GM23248 (cell line): ENCODE data around the gene SCGB1D4. TPM values are rescaled to one million over a fixed set of nuclear protein-coding genes. Genes with fewer than 3 reads are reported as not detected.

Experiments used
- DNase-seq: peaks from one replicate; pipeline ENCODE4 v3.0.0-alpha.2; 2015
- H2AFZ ChIP-seq: fragments of 200-600 bp; sonication (generic); 2 replicates; pipeline ENCODE4 v1.6.1; 2016; ENCODE audit warnings: antibody characterized with exemption
- H3F3A ChIP-seq: fragments of 200-600 bp; sonication (generic); 2 replicates; pipeline ENCODE4 v1.6.1; 2016; ENCODE audit warnings: mild to moderate bottlenecking, antibody characterized with exemption, mixed run types; ENCODE audit not compliant: insufficient read depth
- H3K27ac ChIP-seq: fragments of 200-600 bp; sonication (generic); 2 replicates; pipeline ENCODE4 v1.5.1; 2016; ENCODE audit warnings: mild to moderate bottlenecking
- H3K27me3 ChIP-seq: fragments of 200-600 bp; sonication (generic); replicated peaks from 2 replicates; pipeline ENCODE4 v1.6.1; 2016; ENCODE audit warnings: mild to moderate bottlenecking; ENCODE audit not compliant: insufficient read depth
- H3K36me3 ChIP-seq: fragments of 200-600 bp; sonication (generic); 2 replicates; pipeline ENCODE4 v1.6.1; 2016; ENCODE audit warnings: low read depth, mild to moderate bottlenecking
- H3K4me1 ChIP-seq: fragments of 200-600 bp; sonication (generic); 2 replicates; pipeline ENCODE4 v1.6.1; 2016; ENCODE audit warnings: mild to moderate bottlenecking; ENCODE audit not compliant: insufficient read depth
- H3K4me2 ChIP-seq: fragments of 200-600 bp; sonication (generic); one replicate; pipeline ENCODE4 v1.6.1; 2016; ENCODE audit warnings: mild to moderate bottlenecking; ENCODE audit not compliant: unreplicated experiment
- H3K4me3 ChIP-seq: fragments of 200-600 bp; sonication (generic); 2 replicates; pipeline ENCODE4 v1.5.1; 2016; ENCODE audit warnings: mild to moderate bottlenecking
- H3K79me2 ChIP-seq: fragments of 200-600 bp; sonication (generic); 2 replicates; pipeline ENCODE4 v1.6.1; 2016; ENCODE audit warnings: mild to moderate bottlenecking; ENCODE audit not compliant: insufficient read depth
- H3K9ac ChIP-seq: fragments of 200-600 bp; sonication (generic); 2 replicates; pipeline ENCODE4 v1.6.1; 2016; ENCODE audit warnings: mild to moderate bottlenecking
- H3K9me2 ChIP-seq: fragments of 200-600 bp; sonication (generic); 2 replicates; pipeline ENCODE4 v1.6.1; 2016; ENCODE audit warnings: mixed run types, mild to moderate bottlenecking, moderate library complexity; ENCODE audit not compliant: insufficient read depth
- H3K9me3 ChIP-seq: fragments of 200-600 bp; sonication (generic); one replicate; pipeline ENCODE4 v1.6.1; 2017; ENCODE audit warnings: low read depth
- H4K20me1 ChIP-seq: fragments of 200-600 bp; sonication (generic); 2 replicates; pipeline ENCODE4 v1.6.0; 2016; ENCODE audit not compliant: insufficient read depth
- EZH2 ChIP-seq: fragments of 200-600 bp; sonication (generic); IDR thresholded peaks from 2 replicates; pipeline ENCODE4 v1.6.1; 2018; ENCODE audit warnings: antibody characterized with exemption, mild to moderate bottlenecking; ENCODE audit not compliant: insufficient read depth, poor library complexity, severe bottlenecking
- EZH2phosphoT487 ChIP-seq: fragments of 200-600 bp; sonication (generic); IDR thresholded peaks from 2 replicates; pipeline ENCODE4 v1.6.1; 2018; ENCODE audit warnings: antibody characterized with exemption, moderate library complexity, mild to moderate bottlenecking, low read depth; ENCODE audit not compliant: insufficient read depth
- WGBS, 2 experiments: methylation state at CpG; one replicate each; pipeline ENCODE4 v1.1.6; 2015 to 2017; ENCODE audit warnings: low lambda C conversion rate in 2 of 2, low coverage in 1 of 2; ENCODE audit errors: missing lambda C conversion rate in 2 of 2; 5-methylcytosine and 5-hydroxymethylcytosine counted together
- in situ Hi-C: fragments of 300-500 bp; cut with MboI; formaldehyde crosslinking; loops from 2 replicates; pipeline ENCODE4 v1.15.0; 2020
- polyA plus RNA-seq: library from polyadenylated mRNA; unstranded; fragments of >200 nt; fragmentation: Nextera tagmentation; extraction: Ambion mirVana; gene quantifications from 2 replicates; pipeline ENCODE4 v1.2.1, GENCODE V29; 2016
- total RNA-seq: library from RNA; depleted of rRNA; stranded (reverse); fragments of >200 nt; shearing (Covaris generic); gene quantifications from 2 replicates; pipeline ENCODE4 v1.2.3, GENCODE V29; 2014; rRNA removed

SCGB1D4 gene
- total and polyA plus RNA-seq, 2 experiments from 2014 or later = not detected

DNA sequence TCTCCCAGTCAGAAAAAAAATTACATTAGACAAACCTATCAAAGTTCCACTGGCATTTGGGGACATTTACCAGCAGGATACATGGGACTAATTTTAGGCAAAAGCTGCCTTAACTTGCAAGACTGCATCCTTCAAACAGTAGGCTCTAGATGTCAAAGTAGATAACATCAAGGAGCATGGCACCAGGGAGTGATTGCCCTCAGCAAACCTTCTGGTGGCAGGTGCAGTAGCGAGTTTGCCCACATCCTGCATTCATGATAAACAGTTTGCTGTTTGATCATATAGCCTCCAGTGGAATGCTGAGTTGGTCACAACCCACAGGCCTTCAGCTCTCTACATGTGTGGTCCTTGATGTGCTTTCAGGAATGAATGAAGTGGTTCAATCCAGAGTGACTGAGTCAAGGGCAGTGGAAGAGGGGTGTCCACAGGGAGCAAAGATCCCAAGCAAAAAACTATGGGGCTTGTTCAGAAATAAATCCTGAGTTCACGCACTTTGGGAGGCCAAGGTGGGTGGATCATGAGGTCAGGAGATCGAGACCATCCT lies 44.8 kb downstream of the SCGB1D4 start:
- Histone ChIP-seq H3K9me2 (no peaks in the 10 kb centered on the region), H3K36me3 (no peaks in the 10 kb centered on the region), H3K27me3 (no peaks in the 10 kb centered on the region), H2AFZ (no peak overlapping the region), H4K20me1 (no peaks in the 10 kb centered on the region), H3K79me2 (no peaks in the 10 kb centered on the region), H3K4me3 (no peak overlapping the region), H3K4me2 (no peak overlapping the region), H3K9me3 (no peaks in the 10 kb centered on the region), H3K27ac (no peak overlapping the region), H3F3A (no peaks in the 10 kb centered on the region), H3K9ac (no peak overlapping the region), H3K4me1 (no peaks in the 10 kb centered on the region)
- no peak for DNase-seq
- 47 to 53% methylated on average over 3 of the region's 3 CpGs for WGBS, 2 experiments
- TF ChIP-seq EZH2phosphoT487 (no peak), EZH2 (no peak)
- in situ Hi-C loops = no loop called here

DNA sequence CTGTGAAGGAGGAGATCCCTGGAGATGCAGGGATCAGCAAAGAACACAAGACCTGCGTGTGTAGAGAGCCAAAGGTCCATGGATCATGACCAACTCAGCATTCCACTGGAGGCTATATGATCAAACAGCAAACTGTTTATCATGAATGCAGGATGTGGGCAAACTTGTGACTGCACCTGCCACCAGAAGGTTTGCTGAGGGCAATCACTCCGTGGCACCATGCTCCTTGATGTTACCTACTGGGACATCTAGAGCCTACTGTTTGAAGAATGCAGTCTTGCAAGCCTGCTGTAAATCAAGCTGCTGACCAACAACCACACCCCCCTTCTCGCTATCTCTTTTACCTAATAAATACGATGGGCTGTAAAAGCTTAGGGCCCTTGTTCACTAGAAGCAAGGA lies 47.2 kb downstream of the SCGB1D4 start:
- no peak overlapping the region for H3K27ac ChIP-seq
- H2AFZ ChIP-seq = no peak overlapping the region
- H3K4me2 ChIP-seq = no peak overlapping the region
- H3K4me3 ChIP-seq = no peak overlapping the region
- no peaks in the 10 kb centered on the region for H3K27me3 ChIP-seq
- DNase-seq = no peak
- in situ Hi-C loops = no loop called here
- no peaks in the 10 kb centered on the region for H3K4me1 ChIP-seq
- no peaks in the 10 kb centered on the region for H4K20me1 ChIP-seq
- WGBS, 2 experiments = 10 to 15% methylated on average over 4 of the region's 4 CpGs
- H3K9me3 ChIP-seq = no peaks in the 10 kb centered on the region
- H3K79me2 ChIP-seq = no peaks in the 10 kb centered on the region
- H3K9ac ChIP-seq = no peak overlapping the region
- H3F3A ChIP-seq = no peaks in the 10 kb centered on the region
- no peaks in the 10 kb centered on the region for H3K9me2 ChIP-seq
- no peaks in the 10 kb centered on the region for H3K36me3 ChIP-seq
- TF ChIP-seq EZH2phosphoT487 (no peak), EZH2 (no peak)

Other genes starting within 250 kb of the SCGB1D4 start
- gene INCENP, start 175.1 kb downstream of the SCGB1D4 start, total RNA-seq = 16.0 and 39.5 TPM in 2 replicates
- gene INCENP, start 175.1 kb downstream of the SCGB1D4 start, polyA plus RNA-seq = 4.6 and 5.1 TPM in 2 replicates
- gene SCGB1D1, start 108.9 kb downstream of the SCGB1D4 start, total RNA-seq = not detected in 2 replicates
- not detected in 2 replicates for gene SCGB1D1, start 108.9 kb downstream of the SCGB1D4 start, polyA plus RNA-seq
- not detected in 2 replicates for gene SCGB2A1, start 90.4 kb downstream of the SCGB1D4 start, total RNA-seq
- not detected in 2 replicates for gene SCGB2A1, start 90.4 kb downstream of the SCGB1D4 start, polyA plus RNA-seq
- not detected in 2 replicates for gene SCGB1D2, start 56.8 kb downstream of the SCGB1D4 start, total RNA-seq
- not detected in 2 replicates for gene SCGB1D2, start 56.8 kb downstream of the SCGB1D4 start, polyA plus RNA-seq
- gene SCGB2A2, start 28.9 kb downstream of the SCGB1D4 start, total RNA-seq = not detected in 2 replicates
- gene SCGB2A2, start 28.9 kb downstream of the SCGB1D4 start, polyA plus RNA-seq = not detected in 2 replicates
- gene ASRGL1, start 38.4 kb upstream of the SCGB1D4 start, total RNA-seq = 0.43 TPM in 1 of 2 replicates, not detected in the other
- 0.59 and 1.2 TPM in 2 replicates for gene ASRGL1, start 38.4 kb upstream of the SCGB1D4 start, polyA plus RNA-seq
- not detected in 2 replicates for gene SCGB1A1, start 120.0 kb upstream of the SCGB1D4 start, total RNA-seq
- gene SCGB1A1, start 120.0 kb upstream of the SCGB1D4 start, polyA plus RNA-seq = not detected in 2 replicates
- 548 and 557 TPM in 2 replicates for gene AHNAK, start 247.7 kb upstream of the SCGB1D4 start, total RNA-seq
- 163 and 167 TPM in 2 replicates for gene AHNAK, start 247.7 kb upstream of the SCGB1D4 start, polyA plus RNA-seq